Memory B cell (primary cell): ENCODE measurements around the gene MATN4.

Experiments used
- ATAC-seq: fragments of 150-1000 bp; cut with Tn5 transposase; 2 replicates; pipeline ENCODE4 v1.10.0; 2021; ENCODE audit warnings: low read depth, mild to moderate bottlenecking, moderate library complexity
- DNase-seq, 2 donors: peaks; one replicate each; pipeline ENCODE4 v3.0.0; 2022; ENCODE audit warnings: low spot score in 2 of 2
- H3K27ac Mint-ChIP-seq: one replicate; pipeline ENCODE4 v1.8.0; 2022; ENCODE audit warnings: mild to moderate bottlenecking, moderate library complexity, mixed read lengths
- H3K27me3 Mint-ChIP-seq: one replicate; pipeline ENCODE4 v1.8.0; 2022; ENCODE audit warnings: mixed read lengths
- H3K36me3 Mint-ChIP-seq: one replicate; pipeline ENCODE4 v1.8.0; 2022; ENCODE audit warnings: mild to moderate bottlenecking, mixed read lengths
- H3K4me1 Mint-ChIP-seq: one replicate; pipeline ENCODE4 v1.8.0; 2022; ENCODE audit warnings: mixed read lengths
- H3K4me3 Mint-ChIP-seq: one replicate; pipeline ENCODE4 v1.8.0; 2022; ENCODE audit warnings: mild to moderate bottlenecking, moderate library complexity, mixed read lengths
- H3K9me3 Mint-ChIP-seq: one replicate; pipeline ENCODE4 v1.8.0; 2022; ENCODE audit warnings: mixed read lengths

MATN4 gene

DNA sequence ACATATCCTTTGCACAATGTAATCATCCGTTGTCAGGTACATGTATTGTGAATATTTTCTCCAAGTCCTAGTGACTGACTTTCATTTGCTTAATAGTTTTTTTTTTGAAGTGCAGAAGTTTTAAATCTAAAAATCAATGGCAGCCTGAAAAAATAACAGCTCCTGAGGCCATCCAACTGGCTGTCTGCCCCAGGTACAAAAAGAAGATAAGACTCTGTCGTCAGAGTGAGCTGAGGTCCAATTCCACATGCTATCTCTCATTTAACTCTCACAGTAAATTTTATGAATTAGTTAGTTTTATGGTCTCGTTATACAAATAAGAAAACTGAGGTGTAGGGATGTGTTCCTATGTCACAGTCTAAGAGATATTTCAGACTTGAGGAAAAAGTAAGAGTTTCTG lies 32.8 kb downstream of the MATN4 start:
- H3K4me1 Mint-ChIP-seq = no peaks in the 10 kb centered on the region
- H3K36me3 Mint-ChIP-seq = no peaks in the 10 kb centered on the region
- no peak overlapping the region for H3K4me3 Mint-ChIP-seq
- ATAC-seq (no peak), DNase-seq (no peak)
- H3K27ac Mint-ChIP-seq = no peak overlapping the region
- peaks cover 2% of the 10 kb centered on the region for H3K9me3 Mint-ChIP-seq
- H3K27me3 Mint-ChIP-seq = peaks cover 26% of the 10 kb centered on the region

- Mint-ChIP-seq H3K27me3 (peaks cover 12% of the 10 kb centered on the region), H3K36me3 (no peaks in the 10 kb centered on the region), H3K27ac (no peak overlapping the region), H3K9me3 (no peaks in the 10 kb centered on the region), H3K4me3 (no peak overlapping the region), H3K4me1 (no peaks in the 10 kb centered on the region)
- DNase-seq (no peak), ATAC-seq (no peak)
These were observed 38.3 kb downstream of the MATN4 start for GRCh38 chr20:45269754-45270270.

- Mint-ChIP-seq H3K27ac (no peak overlapping the region), H3K36me3 (no peaks in the 10 kb centered on the region), H3K4me3 (no peak overlapping the region), H3K27me3 (peaks cover 12% of the 10 kb centered on the region), H3K4me1 (no peaks in the 10 kb centered on the region), H3K9me3 (no peaks in the 10 kb centered on the region)
- no peak for DNase-seq
- ATAC-seq = no peak
These were observed 39.0 kb downstream of the MATN4 start for GRCh38 chr20:45269056-45269455.

GRCh38 chr20:45268531-45268930 lies 39.6 kb downstream of the MATN4 start:
- peaks cover 11% of the 10 kb centered on the region for H3K27me3 Mint-ChIP-seq
- no peak overlapping the region for H3K4me3 Mint-ChIP-seq
- no peak for DNase-seq
- no peaks in the 10 kb centered on the region for H3K36me3 Mint-ChIP-seq
- no peaks in the 10 kb centered on the region for H3K4me1 Mint-ChIP-seq
- H3K9me3 Mint-ChIP-seq = no peaks in the 10 kb centered on the region
- no peak overlapping the region for H3K27ac Mint-ChIP-seq
- ATAC-seq = no peak

DNA sequence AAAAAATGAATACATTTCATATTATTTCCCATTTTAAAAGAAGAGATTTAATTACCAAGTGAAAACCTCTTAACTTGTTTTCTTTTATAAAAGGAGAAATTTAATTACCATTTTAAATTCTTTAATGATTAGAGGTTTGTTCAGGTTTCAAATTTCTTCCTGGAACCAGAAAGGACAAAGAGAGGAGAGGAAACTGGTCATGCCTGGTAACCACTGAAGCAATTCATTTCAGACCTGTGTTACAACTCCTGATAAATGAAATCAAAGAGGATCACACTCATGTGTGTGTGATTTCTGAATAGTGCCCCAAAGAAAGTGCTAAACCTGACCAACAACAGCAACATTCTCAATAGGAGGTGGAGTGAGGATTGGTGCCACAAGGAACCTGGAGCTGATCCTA lies 41.1 kb downstream of the MATN4 start:
- Mint-ChIP-seq H3K27ac (no peak overlapping the region), H3K36me3 (no peaks in the 10 kb centered on the region), H3K27me3 (peaks cover 10% of the 10 kb centered on the region), H3K4me3 (no peak overlapping the region), H3K4me1 (no peaks in the 10 kb centered on the region), H3K9me3 (no peaks in the 10 kb centered on the region)
- ATAC-seq (no peak), DNase-seq (no peak)

- H3K4me3 Mint-ChIP-seq = no peak overlapping the region
- peaks cover 15% of the 10 kb centered on the region for H3K27me3 Mint-ChIP-seq
- H3K36me3 Mint-ChIP-seq = no peaks in the 10 kb centered on the region
- no peak for DNase-seq
- H3K27ac Mint-ChIP-seq = no peak overlapping the region
- H3K9me3 Mint-ChIP-seq = no peaks in the 10 kb centered on the region
- ATAC-seq = no peak
- H3K4me1 Mint-ChIP-seq = no peaks in the 10 kb centered on the region
These were observed 44.4 kb downstream of the MATN4 start for GRCh38 chr20:45263556-45264266.

DNA sequence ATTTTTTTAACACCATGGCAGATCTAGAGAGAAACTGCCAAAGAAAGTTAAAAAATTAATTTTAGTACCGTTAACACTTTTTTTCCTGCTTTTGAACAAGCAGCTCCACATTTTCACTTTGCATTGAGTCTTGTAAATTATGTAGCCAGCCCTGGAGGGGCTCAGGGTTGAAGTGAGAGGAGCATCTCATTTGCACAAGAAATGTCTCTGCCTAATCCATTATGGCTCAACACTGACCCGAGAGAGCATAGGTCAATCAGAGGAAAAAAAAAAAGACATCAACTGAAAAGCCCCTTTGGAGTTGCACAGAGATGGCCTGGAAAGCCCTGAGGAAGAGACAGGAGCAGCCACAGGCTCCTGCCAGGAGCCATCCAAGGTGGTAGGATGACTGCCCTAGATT lies 49.4 kb downstream of the MATN4 start:
- ATAC-seq (no peak), DNase-seq (no peak)
- Mint-ChIP-seq H3K27me3 (peaks cover 16% of the 10 kb centered on the region), H3K9me3 (no peaks in the 10 kb centered on the region), H3K4me3 (no peak overlapping the region), H3K4me1 (no peaks in the 10 kb centered on the region), H3K27ac (no peak overlapping the region), H3K36me3 (no peaks in the 10 kb centered on the region)

DNA sequence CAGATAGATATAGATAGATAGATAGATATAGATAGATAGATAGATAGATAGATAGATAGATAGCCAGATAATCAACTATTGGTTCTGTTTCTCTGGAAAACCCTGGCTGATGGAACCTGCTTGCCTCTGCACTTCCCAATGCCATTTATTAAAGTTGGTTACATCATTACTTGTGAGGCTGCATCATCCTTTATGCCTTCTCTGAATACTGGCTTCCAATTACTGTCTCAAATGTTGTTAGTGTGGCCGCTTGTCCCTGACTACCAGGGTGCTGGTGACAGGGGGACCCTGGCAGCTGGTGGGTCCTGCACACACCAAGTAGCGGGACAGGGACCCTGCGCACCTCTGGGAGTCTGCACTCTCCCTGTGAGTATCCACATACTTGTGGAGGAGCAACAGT lies 49.8 kb downstream of the MATN4 start:
- DNase-seq (no peak), ATAC-seq (no peak)
- H3K36me3 Mint-ChIP-seq = no peaks in the 10 kb centered on the region
- no peak overlapping the region for H3K4me3 Mint-ChIP-seq
- H3K4me1 Mint-ChIP-seq = no peaks in the 10 kb centered on the region
- no peaks in the 10 kb centered on the region for H3K9me3 Mint-ChIP-seq
- H3K27me3 Mint-ChIP-seq = peaks cover 18% of the 10 kb centered on the region
- no peak overlapping the region for H3K27ac Mint-ChIP-seq

DNA sequence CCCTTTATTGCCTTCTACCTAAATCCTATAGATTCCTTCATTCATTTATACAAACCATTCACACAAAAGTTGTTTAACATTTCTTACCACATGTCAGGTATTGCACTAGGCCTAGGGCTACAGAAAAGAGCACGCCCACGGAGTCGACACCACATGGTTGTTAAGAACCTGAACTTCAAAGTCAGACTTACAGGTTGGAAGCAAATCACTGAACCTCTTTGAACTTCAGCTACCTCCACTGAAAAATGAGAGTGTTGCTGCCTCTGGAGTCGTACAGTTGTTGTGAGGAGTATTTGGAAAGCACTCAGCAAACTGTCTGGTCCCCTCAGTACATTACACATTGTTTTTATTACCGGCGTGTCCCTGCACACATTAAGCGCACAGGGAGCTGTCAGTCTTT lies 50.4 kb downstream of the MATN4 start:
- H3K4me1 Mint-ChIP-seq = no peaks in the 10 kb centered on the region
- no peak for ATAC-seq
- no peaks in the 10 kb centered on the region for H3K36me3 Mint-ChIP-seq
- no peak overlapping the region for H3K27ac Mint-ChIP-seq
- H3K4me3 Mint-ChIP-seq = no peak overlapping the region
- H3K9me3 Mint-ChIP-seq = no peaks in the 10 kb centered on the region
- H3K27me3 Mint-ChIP-seq = peaks cover 16% of the 10 kb centered on the region
- no peak for DNase-seq

DNA sequence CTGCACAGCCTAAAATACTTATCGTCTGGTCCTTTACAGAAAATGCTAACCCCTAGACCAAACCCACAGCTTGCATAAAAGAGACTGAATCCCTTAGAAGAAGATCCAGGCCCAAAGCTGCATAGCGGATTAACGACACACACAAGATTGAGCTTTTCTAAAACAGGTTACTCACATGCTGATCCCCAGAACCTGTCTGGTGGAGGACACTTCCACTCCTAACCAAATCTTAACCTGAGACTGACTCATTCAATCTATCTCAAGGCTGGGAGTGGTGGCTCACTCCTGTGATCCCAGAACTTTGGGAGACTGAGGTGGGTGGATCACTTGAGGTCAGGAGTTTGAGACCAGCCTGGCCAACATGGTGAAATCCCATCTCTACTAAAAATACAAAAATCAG lies 50.9 kb downstream of the MATN4 start:
- Mint-ChIP-seq H3K9me3 (no peaks in the 10 kb centered on the region), H3K4me3 (no peak overlapping the region), H3K27ac (no peak overlapping the region), H3K4me1 (no peaks in the 10 kb centered on the region), H3K27me3 (peaks cover 20% of the 10 kb centered on the region), H3K36me3 (no peaks in the 10 kb centered on the region)
- no peak for DNase-seq
- ATAC-seq = no peak

DNA sequence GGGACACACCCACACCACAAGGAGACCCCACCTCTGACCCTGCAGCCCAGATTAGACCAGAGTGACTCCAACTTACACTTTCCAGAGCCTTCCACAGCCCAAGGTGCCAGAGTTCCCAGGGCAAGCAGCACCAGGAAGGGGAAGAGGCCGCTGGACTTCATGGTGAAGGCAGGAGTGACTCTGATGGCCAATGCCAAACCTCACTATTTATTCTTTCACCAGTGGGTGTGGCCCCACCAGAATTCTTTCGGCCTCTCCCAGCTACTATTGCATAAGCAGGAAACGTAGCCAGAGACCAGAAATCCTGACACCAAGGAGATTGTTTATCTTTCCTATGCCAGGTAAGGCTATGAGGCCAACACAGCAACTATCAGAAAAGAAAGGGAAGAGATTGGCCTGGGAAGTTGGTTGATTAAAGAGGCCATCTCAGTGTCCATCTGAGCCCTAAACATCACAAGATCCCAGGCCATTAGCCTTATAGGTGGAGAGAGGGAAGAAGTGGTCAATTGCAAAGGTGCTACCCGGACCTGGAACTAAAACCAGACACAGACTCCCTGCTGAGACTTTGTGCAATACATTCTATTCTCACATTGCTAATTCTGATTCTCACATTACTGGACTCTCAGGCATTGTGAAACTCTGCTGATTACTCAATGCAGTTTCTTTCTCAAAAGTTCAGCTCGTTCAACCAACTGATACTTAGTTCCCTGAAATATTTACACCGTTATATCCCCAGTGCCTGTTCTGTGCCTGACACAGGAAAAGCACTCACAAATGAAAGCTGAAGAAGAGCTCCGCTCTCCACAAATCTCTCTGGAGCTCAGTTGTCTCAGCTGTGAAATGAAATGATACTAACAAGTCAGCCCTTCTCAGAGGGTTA lies 53.5 kb downstream of the MATN4 start, which contains the start of gene SLPI:
Gene SLPI (minus strand): TSS at position 182 of the 880 bp plus-strand sequence. CDS start 21 bp downstream, at position 161.
- Mint-ChIP-seq H3K36me3 (no peaks in the 10 kb centered on the region), H3K4me3 (no peak within 1 kb of the TSS), H3K9me3 (no peaks in the 10 kb centered on the region), H3K27me3 (peaks cover 18% of the 10 kb centered on the region), H3K4me1 (no peaks in the 10 kb centered on the region), H3K27ac (no peak within 1 kb of the TSS)
- DNase-seq = no peak
- no peak for ATAC-seq

GRCh38 chr20:45253261-45253660 lies 54.8 kb downstream of the MATN4 start:
- no peak overlapping the region for H3K27ac Mint-ChIP-seq

DNA sequence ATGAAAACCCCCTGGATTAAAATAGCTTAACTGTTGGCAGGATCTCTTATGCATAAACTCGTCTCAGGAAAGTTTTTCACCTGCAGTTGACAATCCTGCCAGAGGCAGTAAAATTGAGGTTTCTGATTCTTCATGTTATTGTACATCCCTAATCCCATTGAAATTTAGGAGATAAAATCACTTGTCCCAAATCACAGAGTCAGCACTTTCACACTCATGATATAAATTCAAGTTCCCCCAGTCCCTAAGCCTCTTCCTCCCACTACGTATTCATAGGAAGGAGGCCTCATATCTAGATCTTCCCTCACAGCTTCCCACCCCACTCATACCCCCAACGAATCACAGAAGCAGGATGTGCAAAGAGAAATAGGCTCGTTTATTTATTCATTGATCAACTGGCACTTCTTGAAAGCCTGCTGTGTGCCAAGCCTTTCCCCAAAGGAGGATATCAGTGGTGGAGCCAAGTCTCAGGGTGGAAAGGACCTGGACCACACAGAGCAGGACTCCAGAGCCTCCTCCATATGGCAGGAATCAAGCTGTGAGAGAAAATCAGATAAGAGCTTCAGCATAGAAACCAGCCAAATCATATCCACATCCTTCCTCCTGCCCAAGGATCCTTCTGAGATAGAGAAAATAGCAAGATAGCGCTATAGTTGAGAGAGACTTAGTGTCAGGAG lies 56.1 kb downstream of the MATN4 start:
- no peaks in the 10 kb centered on the region for H3K4me1 Mint-ChIP-seq
- H3K27ac Mint-ChIP-seq = no peak overlapping the region
- H3K36me3 Mint-ChIP-seq = no peaks in the 10 kb centered on the region
- ATAC-seq = no peak
- H3K4me3 Mint-ChIP-seq = no peak overlapping the region
- peaks cover 22% of the 10 kb centered on the region for H3K27me3 Mint-ChIP-seq
- no peaks in the 10 kb centered on the region for H3K9me3 Mint-ChIP-seq
- DNase-seq = no peak

More at GRCh38 chr20:45253261-45253660, 54.8 kb downstream of the MATN4 start:
- ATAC-seq (no peak), DNase-seq (no peak)
- Mint-ChIP-seq H3K36me3 (no peaks in the 10 kb centered on the region), H3K27me3 (peaks cover 17% of the 10 kb centered on the region), H3K4me1 (no peaks in the 10 kb centered on the region), H3K9me3 (no peaks in the 10 kb centered on the region), H3K4me3 (no peak overlapping the region)

GRCh38 chr20:45248609-45249008 lies 59.5 kb downstream of the MATN4 start:
- Mint-ChIP-seq H3K36me3 (no peaks in the 10 kb centered on the region), H3K4me1 (no peaks in the 10 kb centered on the region), H3K4me3 (no peak overlapping the region), H3K9me3 (no peaks in the 10 kb centered on the region), H3K27ac (no peak overlapping the region), H3K27me3 (peaks cover 23% of the 10 kb centered on the region)
- no peak for ATAC-seq
- DNase-seq = no peak
